Lung (tissue), 12 donors: ENCODE data around the gene SLC38A10. TPM values are rescaled to one million over a fixed set of nuclear protein-coding genes. Genes with fewer than 3 reads are reported as not detected.

Experiments
- ATAC-seq: fragments of 200-7000 bp; cut with Tn5 transposase; one replicate; pipeline ENCODE4 v1.9.1; 2020; ENCODE audit warnings: moderate number of reproducible peaks; ENCODE audit not compliant: insufficient read depth, low FRiP score
- DNase-seq, 3 donors: peaks; one replicate each; pipeline ENCODE4 v3.0.0-alpha.2; 2013 to 2017
- H3K27ac ChIP-seq, 2 donors: one replicate each; pipeline ENCODE4 v1.5.1; 2013; ENCODE audit warnings: mild to moderate bottlenecking in 2 of 2, moderate library complexity in 2 of 2, control low read depth in 1 of 2, inconsistent platforms in 1 of 2, low read depth in 1 of 2, low read length in 1 of 2
- H3K27me3 ChIP-seq, 3 donors: one replicate each; pipeline ENCODE4 v1.5.1; 2013; ENCODE audit warnings: low read length in 2 of 3; ENCODE audit not compliant: control insufficient read depth in 3 of 3, insufficient read depth in 3 of 3
- H3K36me3 ChIP-seq, 4 donors: one replicate each; pipeline ENCODE4 v1.5.1; 2013; ENCODE audit warnings: low read length in 4 of 4, mild to moderate bottlenecking in 1 of 4, moderate library complexity in 1 of 4; ENCODE audit not compliant: control insufficient read depth in 4 of 4, insufficient read depth in 4 of 4
- H3K4me1 ChIP-seq, 5 donors: one replicate each; pipeline ENCODE4 v1.5.1; 2013; ENCODE audit warnings: low read length in 5 of 5, mild to moderate bottlenecking in 2 of 5, moderate library complexity in 1 of 5; ENCODE audit not compliant: control insufficient read depth in 5 of 5, insufficient read depth in 5 of 5
- H3K4me3 ChIP-seq: one replicate; pipeline ENCODE4 v1.5.1; 2013; ENCODE audit warnings: mild to moderate bottlenecking, control low read depth, moderate library complexity
- H3K9ac ChIP-seq, 2 donors: one replicate each; pipeline ENCODE4 v1.5.1; 2013; ENCODE audit warnings: low read length in 2 of 2, control low read depth in 1 of 2; ENCODE audit not compliant: insufficient read depth in 1 of 2
- H3K9me3 ChIP-seq, 4 donors: one replicate each; pipeline ENCODE4 v1.5.1; 2013; ENCODE audit warnings: low read length in 3 of 4, mild to moderate bottlenecking in 1 of 4, moderate library complexity in 1 of 4; ENCODE audit not compliant: control insufficient read depth in 4 of 4, insufficient read depth in 3 of 4
- WGBS, 2 donors: extraction: QIAGEN DNeasy Blood & Tissue Kit; methylation state at CpG; one replicate each; pipeline ENCODE4 v1.1.7; 2013; 5-methylcytosine and 5-hydroxymethylcytosine counted together
- polyA plus RNA-seq, 2 donors: library from polyadenylated mRNA; stranded (reverse); fragments of 200-250 nt; gene quantifications; one replicate each; pipeline ENCODE4 v1.2.1, GENCODE V29; 2013
- total RNA-seq, 2 donors: library from RNA; depleted of rRNA in 1 of 2; stranded (reverse); fragments of >200 nt in 1 of 2; gene quantifications; one replicate each; pipeline ENCODE4 v1.2.1, GENCODE V29; 2014 to 2021
- TF ChIP-seq, protein P1 (sequence below): IDR thresholded peaks from 2 replicates; pipeline ENCODE4 v1.5.1; 2012; ENCODE audit warnings: mild to moderate bottlenecking; ENCODE audit errors: control extremely low read depth, extremely low read depth
- donor health status: control.
- donor health status: control.
- donor health status: Bipolar disorder and iron deficiency.
- donor health status: healthy.
- donor health status: DM: yes; HTN: yes; CAD: no.

SLC38A10 gene
- total and polyA plus RNA-seq, 4 donors, result 56.0 to 127 (median 82.4) TPM

DNA sequence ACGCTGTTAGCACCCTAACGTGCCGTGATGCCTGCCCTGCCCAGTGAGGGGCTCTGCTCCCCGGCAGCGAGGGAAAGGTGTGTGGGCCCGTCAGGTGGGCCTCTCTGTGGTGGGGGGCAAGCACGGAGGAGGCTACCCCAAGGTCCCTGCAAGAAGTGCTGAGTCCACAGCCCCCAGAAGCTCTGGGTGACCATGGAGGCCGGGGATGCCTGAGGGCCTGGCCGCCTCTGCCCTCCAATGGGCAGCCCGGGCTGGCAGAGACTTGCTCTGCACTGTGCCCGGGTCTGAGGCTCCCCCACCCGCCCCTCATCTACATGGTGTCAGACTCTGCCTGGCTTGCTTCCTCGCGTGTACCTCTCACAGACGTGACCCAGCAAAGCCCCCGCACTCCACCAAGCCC is 12.2 kb downstream of the SLC38A10 start:
- no peaks in the 10 kb centered on the region for H3K9me3 ChIP-seq
- ATAC-seq, result no peak
- H3K9ac ChIP-seq, result no peak overlapping the region

DNA sequence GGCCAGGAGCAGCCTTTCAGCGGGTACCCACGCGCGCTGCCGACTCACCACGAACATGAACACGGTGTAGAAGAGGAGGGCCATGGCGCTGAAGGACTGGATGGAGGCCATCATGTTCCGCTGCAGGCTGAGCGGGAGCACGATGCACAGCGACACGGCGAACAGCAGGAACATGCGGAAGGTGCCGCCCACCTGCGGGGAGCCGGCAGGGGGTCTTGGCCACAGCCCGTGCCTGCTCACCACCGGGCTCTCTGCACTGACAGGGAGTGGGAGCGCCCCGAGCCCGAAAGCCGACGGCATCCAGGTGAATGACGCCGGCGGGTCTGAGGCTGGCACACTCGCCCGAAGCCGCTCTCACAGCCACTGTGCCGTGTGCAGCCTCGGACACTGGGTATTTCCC is 13.0 kb downstream of the SLC38A10 start:
- H3K9me3 ChIP-seq, result no peaks in the 10 kb centered on the region
- H3K4me3 ChIP-seq, result no peak overlapping the region
- H3K27me3 ChIP-seq, result no peaks in the 10 kb centered on the region
- TF ChIP-seq, protein P1, sequence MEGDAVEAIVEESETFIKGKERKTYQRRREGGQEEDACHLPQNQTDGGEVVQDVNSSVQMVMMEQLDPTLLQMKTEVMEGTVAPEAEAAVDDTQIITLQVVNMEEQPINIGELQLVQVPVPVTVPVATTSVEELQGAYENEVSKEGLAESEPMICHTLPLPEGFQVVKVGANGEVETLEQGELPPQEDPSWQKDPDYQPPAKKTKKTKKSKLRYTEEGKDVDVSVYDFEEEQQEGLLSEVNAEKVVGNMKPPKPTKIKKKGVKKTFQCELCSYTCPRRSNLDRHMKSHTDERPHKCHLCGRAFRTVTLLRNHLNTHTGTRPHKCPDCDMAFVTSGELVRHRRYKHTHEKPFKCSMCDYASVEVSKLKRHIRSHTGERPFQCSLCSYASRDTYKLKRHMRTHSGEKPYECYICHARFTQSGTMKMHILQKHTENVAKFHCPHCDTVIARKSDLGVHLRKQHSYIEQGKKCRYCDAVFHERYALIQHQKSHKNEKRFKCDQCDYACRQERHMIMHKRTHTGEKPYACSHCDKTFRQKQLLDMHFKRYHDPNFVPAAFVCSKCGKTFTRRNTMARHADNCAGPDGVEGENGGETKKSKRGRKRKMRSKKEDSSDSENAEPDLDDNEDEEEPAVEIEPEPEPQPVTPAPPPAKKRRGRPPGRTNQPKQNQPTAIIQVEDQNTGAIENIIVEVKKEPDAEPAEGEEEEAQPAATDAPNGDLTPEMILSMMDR, result no peak
- ATAC-seq, result no peak
- WGBS, 2 donors, result 95 to 96% methylated on average over 33 of the region's 33 CpGs
- H3K4me1 ChIP-seq, result peaks cover 0 to 18% (median 3%) of the 10 kb centered on the region in 5 donors
- no peak for DNase-seq
- H3K36me3 ChIP-seq, result peaks cover 0 to 47% (median 7%) of the 10 kb centered on the region in 4 donors
- no peak overlapping the region for H3K9ac ChIP-seq
- H3K27ac ChIP-seq, result no peak overlapping the region

More for the DNA sequence above, 12.2 kb downstream of the SLC38A10 start:
- TF ChIP-seq, protein P1, result no peak
- Histone ChIP-seq H3K27me3 (no peaks in the 10 kb centered on the region), H3K27ac (no peak overlapping the region), H3K4me3 (no peak overlapping the region), H3K36me3 (peaks cover 0 to 51% (median 10%) of the 10 kb centered on the region in 4 donors), H3K4me1 (peaks cover 0 to 16% (median 3%) of the 10 kb centered on the region in 5 donors)
- WGBS, 2 donors, result 95 to 96% methylated on average over 16 of the region's 16 CpGs
- no peak for DNase-seq

DNA sequence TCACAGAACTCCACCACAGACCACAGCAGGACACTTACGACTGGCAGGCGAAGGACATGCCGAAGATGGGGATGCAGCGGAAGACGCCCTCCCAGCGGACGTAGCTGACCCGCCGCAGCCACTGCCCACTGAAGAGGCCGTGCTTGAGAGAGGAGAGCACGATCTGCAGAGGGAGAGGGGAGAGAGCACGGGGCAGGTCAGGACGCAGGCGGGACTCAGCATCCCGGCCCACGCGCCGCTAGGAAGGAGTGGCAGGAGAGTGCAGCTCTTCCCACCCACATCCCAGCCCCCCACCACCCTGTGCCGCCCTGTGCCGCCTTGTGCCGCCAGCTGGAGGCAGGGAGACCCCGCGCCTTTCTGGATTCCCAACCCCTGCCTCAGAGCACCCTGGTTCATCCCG is 14.5 kb downstream of the SLC38A10 start:
- Histone ChIP-seq H3K36me3 (peaks cover 0 to 54% (median 5%) of the 10 kb centered on the region in 4 donors), H3K4me1 (peaks cover 0 to 16% (median 6%) of the 10 kb centered on the region in 5 donors), H3K9ac (no peak overlapping the region), H3K9me3 (no peaks in the 10 kb centered on the region), H3K4me3 (no peak overlapping the region), H3K27ac (no peak overlapping the region), H3K27me3 (no peaks in the 10 kb centered on the region)
- TF ChIP-seq, protein P1, result no peak
- 97 to 98% methylated on average over 20 to 24 of the region's 24 CpGs for WGBS, 2 donors
- DNase-seq (no peak), ATAC-seq (no peak)
